ENCODE measurements around the gene EXOC2. TPM values are rescaled to one million over a fixed set of nuclear protein-coding genes. Genes with fewer than 3 reads are reported as not detected.

The EXOC2 gene
- total RNA-seq, 3 donors from 2014 or later (not counting 1 experiment from before 2014, with no cell fraction given) = 22.1 to 30.8 (median 26.5) TPM

DNA sequence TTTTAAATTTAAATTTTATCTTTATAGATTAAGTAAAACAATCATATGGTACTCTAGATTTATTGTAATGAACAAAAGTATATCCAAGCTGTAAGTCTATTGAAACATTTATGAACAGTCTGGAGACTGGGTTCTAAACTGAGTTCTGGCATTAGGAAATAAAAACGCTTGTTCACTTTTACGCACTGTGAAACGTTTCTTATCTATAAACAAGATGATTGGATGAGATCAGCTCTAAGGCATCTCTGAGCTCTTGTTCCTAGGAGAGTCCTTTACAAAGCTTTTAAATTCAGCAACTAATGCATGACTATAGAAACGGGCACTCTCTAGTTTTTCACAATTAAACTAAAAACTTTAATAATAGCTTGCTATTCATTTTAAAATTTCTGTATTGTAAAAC is 42.8 kb downstream of the EXOC2 start:
- H3K27me3 ChIP-seq (ENCODE audit: control insufficient read depth, insufficient read depth, low read length) = no peaks in the 10 kb centered on the region
- WGBS (ENCODE audit: insufficient coverage) = 93% methylated on average over 3 of the region's 4 CpGs
- no peaks in the 10 kb centered on the region for H3K36me3 ChIP-seq (ENCODE audit: control insufficient read depth, insufficient read depth, low read length)
- Mint-ChIP-seq H3K9me3 (no peaks in the 10 kb centered on the region), H3K27ac (no peak overlapping the region), H3K27me3 (ENCODE audit: low read depth in 2 of 2) (no peaks in the 10 kb centered on the region), H3K36me3 (no peaks in the 10 kb centered on the region), H3K4me3 (no peak overlapping the region), H3K4me1 (peaks cover 28 to 31% of the 10 kb centered on the region in 2 donors)
- H3K4me1 ChIP-seq (ENCODE audit: control insufficient read depth, insufficient read depth, low read length) = no peaks in the 10 kb centered on the region
- no peak for ATAC-seq
- no peak overlapping the region for H3K4me3 ChIP-seq (ENCODE audit: low read length)
- TF ChIP-seq, protein P1, sequence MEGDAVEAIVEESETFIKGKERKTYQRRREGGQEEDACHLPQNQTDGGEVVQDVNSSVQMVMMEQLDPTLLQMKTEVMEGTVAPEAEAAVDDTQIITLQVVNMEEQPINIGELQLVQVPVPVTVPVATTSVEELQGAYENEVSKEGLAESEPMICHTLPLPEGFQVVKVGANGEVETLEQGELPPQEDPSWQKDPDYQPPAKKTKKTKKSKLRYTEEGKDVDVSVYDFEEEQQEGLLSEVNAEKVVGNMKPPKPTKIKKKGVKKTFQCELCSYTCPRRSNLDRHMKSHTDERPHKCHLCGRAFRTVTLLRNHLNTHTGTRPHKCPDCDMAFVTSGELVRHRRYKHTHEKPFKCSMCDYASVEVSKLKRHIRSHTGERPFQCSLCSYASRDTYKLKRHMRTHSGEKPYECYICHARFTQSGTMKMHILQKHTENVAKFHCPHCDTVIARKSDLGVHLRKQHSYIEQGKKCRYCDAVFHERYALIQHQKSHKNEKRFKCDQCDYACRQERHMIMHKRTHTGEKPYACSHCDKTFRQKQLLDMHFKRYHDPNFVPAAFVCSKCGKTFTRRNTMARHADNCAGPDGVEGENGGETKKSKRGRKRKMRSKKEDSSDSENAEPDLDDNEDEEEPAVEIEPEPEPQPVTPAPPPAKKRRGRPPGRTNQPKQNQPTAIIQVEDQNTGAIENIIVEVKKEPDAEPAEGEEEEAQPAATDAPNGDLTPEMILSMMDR (IDR thresholded peaks at IDR 0.05) = no peak
- intact Hi-C loops (cut with micrococcal nuclease) = no loop called here
- no peak for DNase-seq
- no peaks in the 10 kb centered on the region for H3K9me3 ChIP-seq (ENCODE audit: control insufficient read depth, insufficient read depth, low read length)
- no peak overlapping the region for H3K27ac ChIP-seq (ENCODE audit: low read length)

DNA sequence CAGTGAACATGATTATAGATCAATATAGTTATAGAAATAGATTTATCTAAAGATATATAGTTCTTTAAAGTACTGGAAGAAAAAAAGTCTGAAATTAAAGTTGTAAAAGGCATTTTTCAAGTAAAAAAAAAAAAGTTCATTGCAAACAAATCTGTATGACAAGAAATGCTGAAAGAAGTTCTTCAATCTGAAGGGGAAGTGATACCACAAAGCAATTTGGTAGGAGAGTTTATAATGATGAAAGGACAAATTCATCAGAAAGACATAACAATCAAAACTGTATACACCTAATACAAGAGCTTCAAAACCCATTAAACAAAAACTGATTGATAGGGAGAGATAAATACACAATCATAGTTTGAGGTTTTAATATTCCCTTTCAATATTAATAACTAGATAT is 50.1 kb downstream of the EXOC2 start:
- DNase-seq = no peak
- H3K27ac ChIP-seq (ENCODE audit: low read length) = no peak overlapping the region
- TF ChIP-seq, protein P1 (IDR thresholded peaks at IDR 0.05) = no peak
- intact Hi-C loops (cut with micrococcal nuclease) = no loop called here
- Mint-ChIP-seq H3K36me3 (no peaks in the 10 kb centered on the region), H3K9me3 (no peaks in the 10 kb centered on the region), H3K4me3 (no peak overlapping the region), H3K27ac (no peak overlapping the region), H3K27me3 (ENCODE audit: low read depth in 2 of 2) (no peaks in the 10 kb centered on the region), H3K4me1 (peaks cover 43 to 49% of the 10 kb centered on the region in 2 donors)
- no peaks in the 10 kb centered on the region for H3K9me3 ChIP-seq (ENCODE audit: control insufficient read depth, insufficient read depth, low read length)
- H3K4me3 ChIP-seq (ENCODE audit: low read length) = no peak overlapping the region
- H3K27me3 ChIP-seq (ENCODE audit: control insufficient read depth, insufficient read depth, low read length) = no peaks in the 10 kb centered on the region
- no peaks in the 10 kb centered on the region for H3K4me1 ChIP-seq (ENCODE audit: control insufficient read depth, insufficient read depth, low read length)
- ATAC-seq = no peak
- H3K36me3 ChIP-seq (ENCODE audit: control insufficient read depth, insufficient read depth, low read length) = no peaks in the 10 kb centered on the region

DNA sequence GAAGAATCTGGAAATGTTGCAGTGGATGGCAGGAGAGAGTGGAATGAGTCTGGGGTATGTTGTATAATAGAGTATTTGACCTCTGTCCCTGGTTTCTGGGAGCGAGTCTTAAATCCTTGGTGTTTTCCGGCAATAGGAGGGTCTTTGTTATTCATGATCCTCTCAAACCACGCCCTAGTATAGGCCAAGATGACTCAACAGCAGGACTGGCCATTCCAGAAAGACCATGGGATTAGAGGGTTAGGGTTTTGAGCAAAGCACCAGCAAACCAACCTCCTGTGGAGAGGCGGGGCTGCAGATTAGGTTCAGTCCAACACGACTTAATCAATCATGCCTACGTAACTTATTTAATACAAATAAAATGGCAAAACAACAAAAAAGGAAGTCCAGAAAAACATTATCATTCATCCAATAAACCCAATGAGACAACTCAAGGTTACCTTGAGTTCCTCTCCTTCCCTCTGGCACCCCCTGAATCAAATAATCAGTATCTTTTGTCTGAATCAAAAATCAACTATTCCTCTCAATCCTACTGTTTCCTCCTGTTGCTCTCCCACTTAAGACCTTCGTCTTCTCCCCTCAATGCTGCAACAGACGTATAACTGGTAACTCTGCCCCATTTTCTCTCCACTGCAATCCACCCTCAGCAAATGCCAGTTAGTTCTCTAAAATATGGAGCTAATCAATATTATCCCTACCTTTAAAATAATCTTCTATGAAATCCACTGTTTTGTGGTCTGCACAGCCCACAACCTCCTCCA is 51.5 kb downstream of the EXOC2 start:
- no peaks in the 10 kb centered on the region for H3K9me3 Mint-ChIP-seq
- H3K27me3 Mint-ChIP-seq (ENCODE audit: low read depth in 2 of 2) = no peaks in the 10 kb centered on the region
- DNase-seq = no peak
- ATAC-seq = no peak
- Histone ChIP-seq H3K27me3 (ENCODE audit: control insufficient read depth, insufficient read depth, low read length) (no peaks in the 10 kb centered on the region), H3K4me3 (ENCODE audit: low read length) (no peak overlapping the region), H3K4me1 (ENCODE audit: control insufficient read depth, insufficient read depth, low read length) (no peaks in the 10 kb centered on the region), H3K9me3 (ENCODE audit: control insufficient read depth, insufficient read depth, low read length) (no peaks in the 10 kb centered on the region), H3K27ac (ENCODE audit: low read length) (no peak overlapping the region), H3K36me3 (ENCODE audit: control insufficient read depth, insufficient read depth, low read length) (peaks cover 9% of the 10 kb centered on the region)
- H3K4me1 Mint-ChIP-seq = peaks cover 33 to 40% of the 10 kb centered on the region in 2 donors
- H3K27ac Mint-ChIP-seq = no peak overlapping the region
- TF ChIP-seq, protein P1 (IDR thresholded peaks at IDR 0.05) = no peak
- intact Hi-C loops (cut with micrococcal nuclease) = no loop called here
- no peak overlapping the region for H3K4me3 Mint-ChIP-seq
- H3K36me3 Mint-ChIP-seq = peaks cover 10% of the 10 kb centered on the region
- 97% methylated on average over 8 of the region's 8 CpGs for WGBS (ENCODE audit: insufficient coverage)

DNA sequence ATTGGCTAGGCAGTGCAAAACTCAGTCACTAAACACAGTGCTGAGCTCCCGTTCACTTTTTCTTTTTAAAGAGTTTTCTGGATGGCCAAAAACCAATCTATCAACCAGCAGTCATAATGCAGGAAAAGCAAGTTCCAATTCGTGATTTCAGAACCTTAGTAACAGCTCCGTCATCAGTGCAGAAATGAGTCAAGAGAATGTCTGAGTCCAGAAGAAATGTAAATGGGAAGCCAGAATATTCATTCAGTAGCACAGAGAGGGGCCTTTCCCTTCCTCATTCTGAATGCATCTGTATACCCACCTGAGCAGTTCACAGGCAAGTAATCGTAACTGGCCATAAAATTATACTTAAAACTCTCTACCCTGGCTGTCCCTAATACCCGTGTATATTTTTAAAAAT is 56.5 kb downstream of the EXOC2 start:
- H3K9me3 Mint-ChIP-seq = no peaks in the 10 kb centered on the region
- no peaks in the 10 kb centered on the region for H3K27me3 Mint-ChIP-seq (ENCODE audit: low read depth in 2 of 2)
- Histone ChIP-seq H3K36me3 (ENCODE audit: control insufficient read depth, insufficient read depth, low read length) (peaks cover 22% of the 10 kb centered on the region), H3K9me3 (ENCODE audit: control insufficient read depth, insufficient read depth, low read length) (no peaks in the 10 kb centered on the region), H3K4me1 (ENCODE audit: control insufficient read depth, insufficient read depth, low read length) (no peaks in the 10 kb centered on the region), H3K27me3 (ENCODE audit: control insufficient read depth, insufficient read depth, low read length) (no peaks in the 10 kb centered on the region), H3K27ac (ENCODE audit: low read length) (no peak overlapping the region), H3K4me3 (ENCODE audit: low read length) (no peak overlapping the region)
- TF ChIP-seq, protein P1 (IDR thresholded peaks at IDR 0.05) = no peak
- ATAC-seq (no peak), DNase-seq (no peak)
- intact Hi-C loops (cut with micrococcal nuclease) = no loop called here
- peaks cover 15% of the 10 kb centered on the region for H3K36me3 Mint-ChIP-seq
- peaks cover 16 to 18% of the 10 kb centered on the region in 2 donors for H3K4me1 Mint-ChIP-seq
- H3K27ac Mint-ChIP-seq = no peak overlapping the region
- WGBS (ENCODE audit: insufficient coverage) = 66% methylated on average over 5 of the region's 5 CpGs
- H3K4me3 Mint-ChIP-seq = no peak overlapping the region

Data from natural killer cell (primary cell).